GM19193 (cell line): ENCODE data around the gene NF1.

Experiments
- POLR2A ChIP-seq: IDR thresholded peaks from 4 replicates; pipeline ENCODE4 v1.6.1; 2011; ENCODE audit not compliant: insufficient read depth, insufficient read length; ENCODE audit errors: extremely low read depth

Gene NF1

GRCh38 chr17:31313982-31314781, 219.4 kb downstream of the NF1 start, which contains the start of gene EVI2B:
Gene EVI2B (minus strand): TSS chr17:31314054. CDS start chr17:31305609, 8,445 bp downstream.
- no peak for TF ChIP-seq POLR2A

GRCh38 chr17:31314782-31315100, 220.0 kb downstream of the NF1 start:
- no peak for TF ChIP-seq POLR2A

DNA sequence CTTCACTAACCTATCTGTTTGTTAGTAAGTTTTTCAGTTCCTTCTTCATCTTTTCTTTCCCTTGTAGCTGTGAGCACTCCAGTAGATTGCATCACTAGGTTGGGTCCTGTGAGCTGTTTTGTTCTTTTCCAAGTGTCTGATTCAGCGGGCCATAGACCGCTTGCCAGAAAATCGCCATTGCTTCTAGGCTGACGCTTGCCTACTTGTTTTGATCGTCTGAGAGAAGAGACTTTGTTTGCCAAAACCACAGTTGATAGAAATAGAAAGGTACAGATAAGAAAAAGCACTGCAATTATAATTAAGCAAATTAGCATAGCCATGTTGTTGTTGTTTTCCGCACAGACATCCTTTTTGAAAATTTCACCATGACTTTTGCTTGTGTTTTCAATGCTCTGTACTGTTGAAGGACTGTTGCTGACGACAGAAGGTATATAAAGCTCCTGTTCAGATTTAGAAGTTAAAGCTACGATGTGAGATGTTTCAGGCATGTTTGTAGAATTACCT, 223.6 kb downstream of the NF1 start:
- TF ChIP-seq POLR2A: peak; percentile 41

GRCh38 chr17:31318851-31319661, 224.3 kb downstream of the NF1 start:
- TF ChIP-seq POLR2A: peak; percentile 12

GRCh38 chr17:31320241-31320640, 225.5 kb downstream of the NF1 start:
- no peak for TF ChIP-seq POLR2A

GRCh38 chr17:31320791-31321190, 226.0 kb downstream of the NF1 start:
- TF ChIP-seq POLR2A: no peak

- peak; percentile 12 for TF ChIP-seq POLR2A
Measured at GRCh38 chr17:31321481-31321880, 226.7 kb downstream of the NF1 start, which contains the start of gene EVI2A. Gene EVI2A (minus strand): TSS chr17:31321622. CDS start chr17:31319013, 2,609 bp downstream.

GRCh38 chr17:31321966-31322365, 227.2 kb downstream of the NF1 start:
- no peak for TF ChIP-seq POLR2A

GRCh38 chr17:31323551-31323950, 228.8 kb downstream of the NF1 start:
- TF ChIP-seq POLR2A: no peak

DNA sequence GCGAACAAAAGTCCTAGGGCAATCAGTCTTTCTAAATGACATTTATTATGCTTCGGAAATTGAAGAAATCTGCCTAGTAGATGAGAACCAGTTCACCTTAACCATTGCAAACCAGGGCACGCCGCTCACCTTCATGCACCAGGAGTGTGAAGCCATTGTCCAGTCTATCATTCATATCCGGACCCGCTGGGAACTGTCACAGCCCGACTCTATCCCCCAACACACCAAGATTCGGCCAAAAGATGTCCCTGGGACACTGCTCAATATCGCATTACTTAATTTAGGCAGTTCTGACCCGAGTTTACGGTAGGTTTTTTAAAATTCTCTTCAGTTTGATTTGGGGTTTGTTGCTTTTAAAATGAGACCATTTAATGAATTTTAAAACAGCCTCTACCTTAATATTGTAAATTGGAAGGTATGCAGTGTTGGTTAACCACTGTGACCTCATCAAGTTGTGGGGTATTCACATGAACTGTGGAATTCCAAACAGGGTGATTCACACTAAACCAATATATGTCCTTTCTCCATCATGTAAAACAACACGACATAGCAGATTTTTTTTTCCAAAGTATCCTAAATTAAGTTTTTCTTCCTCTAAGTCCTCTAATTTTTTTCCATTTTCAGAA, 232.9 kb downstream of the NF1 start:
- TF ChIP-seq POLR2A: no peak

- TF ChIP-seq POLR2A: no peak
Measured at GRCh38 chr17:31328160-31328535, 233.4 kb downstream of the NF1 start.

- TF ChIP-seq POLR2A: no peak
Measured at GRCh38 chr17:31329221-31329620, 234.4 kb downstream of the NF1 start.

DNA sequence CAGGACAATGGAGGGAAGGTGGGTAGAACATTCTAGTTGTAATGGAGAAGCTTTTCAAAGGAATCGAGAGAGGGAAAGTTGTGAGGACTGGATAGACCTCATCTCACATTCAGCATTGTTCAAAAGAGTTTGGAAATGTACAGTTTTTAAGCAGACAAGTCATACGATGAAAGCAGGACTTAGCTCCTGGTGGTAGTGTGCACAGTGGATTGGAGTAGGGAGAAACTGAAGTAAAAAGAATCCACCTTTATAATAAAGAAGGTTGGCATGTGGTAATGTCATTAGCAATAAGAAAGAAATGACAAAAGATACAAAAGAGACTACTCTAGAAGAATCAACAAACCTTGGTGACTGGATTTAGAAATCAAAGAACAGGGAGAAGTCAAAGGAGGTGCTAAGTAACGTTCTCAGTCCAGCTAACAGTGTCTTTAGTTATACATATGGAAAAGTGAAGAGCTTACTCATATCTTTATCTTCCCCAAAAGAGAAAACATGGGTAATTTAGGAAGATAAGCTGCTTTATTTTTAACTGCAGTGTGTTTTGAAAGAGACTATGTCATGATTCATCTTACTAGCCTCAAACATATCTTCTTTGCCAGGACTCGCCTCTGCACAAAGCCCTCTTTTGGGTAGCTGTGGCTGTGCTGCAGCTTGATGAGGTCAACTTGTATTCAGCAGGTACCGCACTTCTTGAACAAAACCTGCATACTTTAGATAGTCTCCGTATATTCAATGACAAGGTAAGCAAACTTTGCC, 245.3 kb downstream of the NF1 start:
- no peak for TF ChIP-seq POLR2A

- no peak for TF ChIP-seq POLR2A
Measured at GRCh38 chr17:31349454-31349853, 254.7 kb downstream of the NF1 start.
